Measurements from ENCODE around the gene ALKBH6.

ALKBH6 gene

DNA sequence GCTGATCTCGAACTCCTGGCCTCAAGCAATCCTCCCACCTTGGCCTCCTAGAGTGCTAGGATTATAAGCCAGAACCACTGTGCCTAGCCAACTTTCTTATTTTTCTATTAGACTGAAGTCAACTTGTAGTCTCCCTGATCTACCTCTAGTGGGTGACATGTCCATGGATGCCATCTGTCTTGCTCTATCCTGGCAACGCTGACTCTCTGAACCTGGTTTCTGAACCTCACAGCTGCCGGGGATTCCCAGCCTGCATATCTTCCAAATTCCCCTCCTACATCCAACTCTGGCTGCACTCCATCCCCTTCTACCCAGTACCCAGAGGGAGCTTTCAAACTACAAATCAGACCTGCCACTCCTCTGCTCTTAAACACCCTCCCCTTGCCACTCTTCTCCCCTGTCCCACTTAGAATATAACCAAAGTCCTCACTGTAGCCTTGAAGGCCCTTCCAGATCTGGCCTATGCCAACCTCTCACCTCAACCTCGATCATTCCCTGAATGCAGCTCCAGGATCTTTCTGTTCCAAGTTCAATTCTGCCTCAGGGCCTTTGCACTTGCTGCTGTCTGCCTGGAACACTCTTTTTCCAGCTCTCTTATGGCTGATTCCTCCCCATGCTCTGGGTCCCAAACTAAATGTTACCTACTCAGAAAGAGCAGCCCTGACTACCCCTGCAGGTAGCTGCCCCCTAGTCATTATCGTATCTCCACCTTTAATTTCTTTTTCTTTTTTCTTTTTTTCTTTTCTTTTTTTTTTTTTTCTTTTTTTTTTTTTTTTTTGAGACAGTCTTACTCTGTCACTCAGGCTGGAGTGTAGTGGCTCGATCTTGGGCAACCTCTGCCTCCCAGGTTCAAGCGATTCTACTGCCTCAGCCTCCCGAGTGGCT is 16.5 kb upstream of the ALKBH6 start:
- no peak for DNase-seq (ENCODE audit: low read depth in 2 of 2)

- DNase-seq (ENCODE audit: low read depth in 2 of 2): no peak
Measured at GRCh38 chr19:36028313-36029041, 14.5 kb upstream of the ALKBH6 start.

DNA sequence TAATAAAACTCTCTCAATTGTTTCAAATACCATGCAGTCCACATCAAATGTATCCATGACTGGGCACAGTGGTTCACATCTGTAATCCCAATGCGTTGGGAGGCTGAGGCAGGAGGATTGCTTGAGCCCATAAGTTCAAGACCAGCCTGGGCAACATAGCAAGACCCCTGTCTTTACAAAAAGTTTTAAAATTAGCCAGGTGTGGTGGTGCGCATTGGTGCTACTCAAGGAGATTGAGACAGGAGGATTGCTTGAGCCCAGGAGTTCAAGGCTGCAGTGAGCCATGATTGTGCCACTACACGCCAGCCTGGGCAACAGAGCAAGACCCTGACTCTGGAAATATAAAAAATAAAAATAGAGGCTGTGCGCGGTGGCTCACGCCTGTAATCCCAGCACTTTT is 13.7 kb upstream of the ALKBH6 start:
- DNase-seq (ENCODE audit: low read depth in 2 of 2): no peak

- DNase-seq (ENCODE audit: low read depth in 2 of 2): no peak
Measured at GRCh38 chr19:36026091-36026876, 12.3 kb upstream of the ALKBH6 start.

- no peak for DNase-seq (ENCODE audit: low read depth in 2 of 2)
Measured at GRCh38 chr19:36025541-36025940, 11.5 kb upstream of the ALKBH6 start.

DNA sequence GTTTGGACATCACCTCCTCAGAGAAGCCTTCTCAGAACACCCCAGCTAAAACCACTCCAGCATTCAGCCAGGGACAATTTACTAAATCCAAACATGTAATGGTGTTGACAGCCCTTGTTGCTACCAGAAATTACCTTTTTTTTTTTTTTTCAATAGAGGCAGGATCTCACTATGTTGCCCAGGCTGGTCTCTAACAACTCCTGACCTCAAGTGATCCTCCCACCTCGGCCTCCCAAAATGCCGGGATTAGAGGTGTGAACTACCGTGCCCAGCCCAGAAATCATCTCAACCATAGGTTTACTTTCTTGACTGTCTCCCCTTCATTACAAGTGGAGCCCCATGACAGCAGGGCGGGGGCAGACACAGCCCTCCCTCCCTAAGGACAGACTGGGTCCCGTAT is 9.4 kb upstream of the ALKBH6 start:
- no peak for DNase-seq (ENCODE audit: low read depth in 2 of 2)

DNA sequence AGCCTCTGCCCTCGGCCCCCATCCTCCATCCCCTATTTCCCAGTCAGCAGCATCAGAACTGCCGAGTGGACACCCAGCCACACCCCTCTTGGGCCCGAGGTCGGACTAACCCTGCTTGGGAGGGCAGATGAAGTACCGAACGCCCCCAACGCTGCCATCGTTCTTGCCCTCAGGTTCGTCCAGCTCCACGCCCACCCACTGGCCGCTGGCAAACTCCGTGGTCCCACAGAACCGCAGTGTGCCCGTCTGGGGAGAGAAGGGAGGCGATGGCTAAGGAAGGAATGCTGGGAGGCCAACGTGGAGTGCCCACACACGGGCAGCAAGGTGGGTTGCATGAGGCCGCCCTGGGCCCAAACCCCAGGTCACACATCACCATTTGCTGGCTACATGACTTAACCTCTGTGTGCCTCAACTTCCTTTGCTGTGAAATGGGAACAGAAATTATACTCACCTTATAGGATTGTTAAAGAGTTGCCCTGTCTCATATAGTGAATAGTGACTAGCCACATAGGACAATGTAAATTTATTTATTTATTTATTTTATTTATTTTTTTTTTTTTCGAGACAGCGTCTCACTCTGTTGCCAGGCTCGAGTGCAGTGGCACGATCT is 5.2 kb upstream of the ALKBH6 start:
- DNase-seq (ENCODE audit: low read depth in 2 of 2): no peak

DNA sequence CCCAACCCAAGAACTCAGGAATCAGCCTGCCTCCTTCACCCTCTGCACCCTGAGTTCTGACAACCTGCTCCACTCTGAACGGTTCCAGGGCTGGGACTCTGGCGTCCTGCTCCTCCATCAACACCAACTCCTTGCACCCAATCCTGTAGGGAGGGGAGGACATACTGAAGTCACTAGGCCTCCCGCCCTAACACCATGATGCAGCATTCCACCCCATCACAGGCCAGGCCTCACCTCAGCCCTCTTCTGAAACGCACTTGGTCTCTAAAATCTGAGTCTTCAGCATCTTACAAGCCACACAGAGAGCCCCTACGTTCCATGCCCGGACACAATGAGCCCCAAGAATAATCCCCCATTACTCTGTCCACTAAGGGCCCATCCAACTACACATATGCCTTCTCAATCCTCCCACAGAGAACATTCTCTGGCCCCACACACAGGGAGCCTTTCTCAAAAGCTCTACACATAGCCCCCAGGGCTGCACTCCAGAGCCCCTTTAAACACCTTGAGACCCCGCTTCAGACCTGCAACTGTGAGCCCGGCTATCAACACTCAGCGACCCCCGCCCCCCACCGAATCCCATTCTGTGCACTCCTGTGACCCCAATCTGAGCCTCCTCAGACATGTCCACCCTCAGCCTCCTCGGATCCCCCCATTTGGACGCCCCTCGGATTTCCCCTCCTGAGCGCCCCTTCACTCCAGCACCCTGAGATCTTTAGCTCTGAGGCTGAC is 567 bp downstream of the ALKBH6 start:
- no peak for DNase-seq (ENCODE audit: low read depth in 2 of 2)

GRCh38 chr19:36010402-36010801 is 3.6 kb downstream of the ALKBH6 start:
- no peak for DNase-seq (ENCODE audit: low read depth in 2 of 2)

- DNase-seq (ENCODE audit: low read depth in 2 of 2): no peak
Measured at GRCh38 chr19:36009633-36010379, 4.2 kb downstream of the ALKBH6 start.

GRCh38 chr19:36009220-36009619 is 4.8 kb downstream of the ALKBH6 start:
- peak in 1 of 2 donors; percentile 53 for DNase-seq (ENCODE audit: low read depth in 2 of 2)

DNA sequence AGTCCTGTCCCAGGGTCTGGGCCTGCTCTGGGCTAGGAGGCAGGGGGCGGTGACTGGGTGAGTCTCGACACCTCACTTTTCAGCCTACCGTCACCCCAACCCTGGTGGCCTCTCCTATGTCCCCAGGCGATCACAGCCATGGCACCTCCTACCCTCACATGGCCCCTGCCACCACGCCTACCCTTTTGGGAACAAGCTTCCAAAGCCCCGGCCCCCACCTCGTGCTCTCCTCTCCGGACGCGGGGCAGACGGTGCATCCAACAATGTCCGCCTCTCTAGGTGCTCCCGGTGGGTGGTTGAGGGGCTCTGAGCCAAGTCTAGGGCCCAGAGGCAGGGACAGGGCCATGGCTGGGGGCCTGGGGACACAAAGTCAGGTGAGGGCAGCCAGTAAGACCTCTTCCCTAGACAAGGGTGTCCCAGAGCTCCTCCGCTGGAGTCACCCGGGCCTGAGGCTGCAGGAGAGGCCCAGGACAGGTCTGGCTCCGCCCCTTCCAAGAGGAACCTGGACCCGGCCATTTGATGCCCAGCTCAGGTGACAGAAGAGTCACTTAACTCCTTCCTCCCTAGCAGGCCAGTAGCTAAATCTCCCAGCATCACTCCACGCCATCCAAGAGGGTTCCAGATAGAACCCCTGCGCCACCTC is 5.6 kb downstream of the ALKBH6 start, which contains the start of gene SYNE4:
SYNE4 (minus strand) TSS at position 478 of the 643 bp plus-strand sequence; CDS start at position 346, 132 bp downstream.
- DNase-seq (ENCODE audit: low read depth in 2 of 2): no peak

DNA sequence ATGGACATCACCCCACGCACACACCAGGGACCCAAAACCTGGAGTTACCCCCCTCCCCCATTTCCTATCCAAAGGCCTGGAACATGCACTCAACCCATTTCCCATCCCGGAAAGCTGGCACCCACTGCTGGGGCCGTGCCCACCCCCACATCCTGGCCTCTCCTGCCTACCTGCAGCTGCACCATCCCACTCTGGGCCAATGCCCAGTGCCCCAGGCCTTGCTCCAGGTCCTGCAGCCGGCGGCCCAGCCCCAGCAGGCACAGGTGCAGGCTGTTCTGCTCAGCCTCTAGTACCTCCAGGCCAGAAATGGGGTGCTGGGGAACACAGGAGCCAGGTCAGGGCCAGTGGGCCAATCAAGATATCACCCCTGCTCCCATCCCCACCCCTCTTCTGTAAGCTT is 7.1 kb downstream of the ALKBH6 start:
- DNase-seq (ENCODE audit: low read depth in 2 of 2): no peak

DNA sequence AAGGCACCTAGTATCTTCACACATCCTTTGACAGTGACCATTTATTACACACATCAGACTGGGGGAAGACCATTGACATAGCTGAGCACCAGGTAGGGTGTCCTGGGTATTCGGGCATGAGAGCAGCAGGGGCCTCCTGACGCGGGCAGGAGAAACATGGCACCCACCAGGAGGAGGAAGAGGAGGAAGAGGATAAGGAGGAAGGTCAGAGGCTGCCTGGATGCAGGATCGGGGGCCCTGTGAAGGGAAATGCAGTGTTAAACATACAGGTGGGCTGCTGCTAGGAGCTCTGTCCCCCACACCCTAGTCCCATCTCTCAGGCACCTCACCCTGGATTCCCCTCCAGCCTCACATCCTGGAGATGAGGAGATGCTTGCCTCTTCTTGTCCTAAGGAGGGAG is 10.7 kb downstream of the ALKBH6 start:
- no peak for DNase-seq (ENCODE audit: low read depth in 2 of 2)

DNA sequence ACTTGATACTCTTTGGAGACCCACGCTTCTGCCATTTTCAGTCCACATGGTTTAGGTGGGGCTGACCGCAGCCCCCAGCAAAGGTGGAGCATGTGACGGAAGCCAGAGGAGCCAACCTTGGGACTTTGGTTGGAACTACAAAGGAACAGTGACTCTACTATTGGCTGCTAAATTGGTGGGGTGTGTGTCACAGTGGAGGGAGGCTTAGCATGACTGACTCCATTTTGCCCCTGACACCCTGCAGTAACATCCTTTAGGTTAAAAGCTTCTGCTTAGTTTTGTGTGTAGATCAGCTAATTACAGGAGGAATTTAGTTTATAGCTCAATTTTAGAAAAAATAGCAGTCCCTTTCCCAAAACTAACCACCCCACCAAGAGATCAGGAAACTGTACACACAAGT is 12.4 kb downstream of the ALKBH6 start:
- DNase-seq (ENCODE audit: low read depth in 2 of 2): no peak

GRCh38 chr19:35996777-35997176 is 17.2 kb downstream of the ALKBH6 start:
- no peak for DNase-seq (ENCODE audit: low read depth in 2 of 2)

DNA sequence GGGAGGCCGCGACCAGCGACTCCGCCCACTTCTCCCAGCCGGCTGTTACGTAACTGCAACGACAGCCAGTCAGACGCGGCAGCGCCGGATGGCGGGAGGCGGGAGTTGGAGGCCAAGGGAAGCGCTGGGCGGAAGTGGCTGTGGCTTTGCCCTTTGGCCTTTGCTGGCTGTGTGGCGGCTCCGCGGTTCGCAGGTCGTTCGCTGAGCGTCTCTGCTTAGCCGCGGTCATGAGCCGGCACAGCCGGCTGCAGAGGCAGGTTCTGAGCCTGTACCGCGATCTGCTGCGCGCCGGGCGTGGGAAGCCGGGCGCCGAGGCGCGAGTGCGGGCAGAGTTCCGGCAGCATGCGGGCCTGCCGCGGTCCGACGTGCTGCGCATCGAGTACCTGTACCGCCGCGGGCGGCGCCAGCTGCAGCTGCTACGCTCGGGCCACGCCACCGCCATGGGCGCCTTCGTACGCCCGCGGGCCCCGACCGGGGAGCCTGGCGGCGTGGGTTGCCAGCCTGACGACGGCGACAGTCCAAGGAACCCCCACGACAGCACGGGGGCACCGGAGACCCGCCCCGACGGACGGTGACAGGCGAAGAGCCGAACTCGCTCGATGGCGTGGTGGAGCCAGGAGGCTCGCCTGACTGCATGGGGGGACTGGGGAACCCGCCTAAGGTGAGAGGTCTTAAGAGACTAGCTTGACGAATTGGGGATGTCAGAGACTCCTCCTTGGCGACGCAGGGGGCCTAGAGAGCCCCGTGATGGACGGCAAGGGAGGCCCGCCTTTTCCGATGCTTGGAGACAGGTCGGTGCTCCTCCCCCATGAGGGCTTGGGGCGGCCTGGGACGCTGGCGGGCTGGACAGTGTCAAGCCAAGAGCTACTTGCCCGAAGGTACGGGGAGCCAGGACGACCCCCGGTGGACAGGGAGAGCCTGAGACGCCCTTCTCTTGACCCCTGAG is 18.7 kb downstream of the ALKBH6 start, which contains the start of gene SDHAF1:
SDHAF1 (plus strand) TSS at position 141 of the 946 bp plus-strand sequence; CDS start at position 228, 87 bp downstream.
- peak; percentile 85 to 89 for DNase-seq (ENCODE audit: low read depth in 2 of 2)

DNA sequence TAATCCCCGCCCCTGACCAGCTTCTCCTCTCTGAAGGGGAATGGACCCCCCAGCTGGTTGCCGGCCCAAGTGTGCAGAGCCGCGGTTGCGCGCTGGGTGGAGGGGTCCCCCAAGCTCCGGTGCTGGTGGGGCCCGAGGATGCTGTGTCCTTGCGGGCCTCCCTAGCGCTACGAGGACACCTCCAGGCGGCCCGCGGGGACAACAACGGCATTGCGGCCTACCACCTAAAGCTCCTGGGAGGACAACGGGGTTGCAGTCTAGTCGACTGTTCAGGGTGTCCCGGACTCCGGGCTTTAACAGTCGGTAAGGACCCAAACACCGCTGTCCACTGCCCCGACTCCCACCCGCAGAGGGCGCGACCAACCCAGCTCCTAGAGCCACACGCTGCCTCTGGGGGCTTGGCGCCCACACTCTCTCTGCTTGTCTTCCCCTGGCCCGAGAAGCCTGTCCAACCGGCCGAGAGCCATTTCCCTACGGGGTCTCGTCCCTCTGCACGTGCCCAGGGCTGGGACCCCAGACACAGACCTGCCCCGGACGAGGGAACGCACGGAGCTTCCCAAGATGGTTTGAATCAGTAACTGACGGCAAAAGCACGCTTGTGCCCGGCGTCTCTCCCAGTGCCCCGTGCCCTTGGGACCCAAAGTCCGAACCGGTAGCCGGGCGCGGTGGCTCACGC is 20.0 kb downstream of the ALKBH6 start:
- no peak for DNase-seq (ENCODE audit: low read depth in 2 of 2)

All from stimulated activated CD4-positive, alpha-beta T cell treated with anti-CD3 and anti-CD28 coated beads, Interleukin-1b, Interleukin-23, amount 100 ng/mL, for 4 hours (primary cell).